IPS DF 4.7 (cell line): ENCODE results near the gene MBD2.

Source experiments
- DNase-seq: peaks from one replicate; pipeline ENCODE4 v3.0.0-alpha.2; 2013; ENCODE audit warnings: low spot score; ENCODE audit errors: extremely low read depth

Gene MBD2

GRCh38 chr18:54102123-54102522 is 122.3 kb downstream of the MBD2 start:
- DNase-seq = no peak
